Measurements from ENCODE around the gene SEC24C. TPM values are rescaled to one million over a fixed set of nuclear protein-coding genes. Genes with fewer than 3 reads are reported as not detected.

SEC24C gene
- total RNA-seq, 1 experiment from 2014 or later: 325 TPM

DNA sequence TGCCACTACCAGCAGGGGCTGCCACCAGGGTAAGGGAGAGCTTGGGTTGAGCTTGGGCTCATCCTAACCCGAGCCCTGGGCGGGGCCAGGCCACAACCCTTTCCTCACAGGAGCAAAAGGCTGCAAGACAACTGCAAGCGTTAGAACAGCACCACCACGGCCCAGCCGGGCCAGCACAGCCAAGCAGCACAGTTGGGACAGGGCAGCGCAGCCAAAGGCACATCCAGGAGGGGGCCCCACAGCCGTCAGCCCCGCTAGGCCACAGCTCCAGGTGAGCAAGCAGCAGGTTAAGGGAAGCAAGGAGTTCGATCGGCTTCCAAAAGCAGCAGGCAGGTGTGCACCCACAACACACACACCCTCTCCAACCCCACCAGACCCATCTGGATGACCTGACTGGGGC lies 74.2 kb downstream of the SEC24C start:
- CTCF ChIA-PET: interaction anchor here (2.2 to 3.2 kb wide), 2 partner anchors 10 to 61 kb away, joined by 16 to 32 read pairs; no protein-coding TSS in a partner anchor
- POLR2A ChIA-PET (ENCODE audit: unreplicated experiment): interaction anchor here (0.6 to 0.7 kb wide), 2 partner anchors 18 to 41 kb away, joined by 3 to 4 read pairs; no protein-coding TSS in a partner anchor
- H3K4me1 ChIP-seq (ENCODE audit: insufficient read depth, low read length): peaks cover 22% of the 10 kb centered on the region
- intact Hi-C loops (cut with micrococcal nuclease): loop anchor here (2.0 kb wide), 2 partner anchors 30 to 60 kb away; no protein-coding TSS in a partner anchor
- H3K27me3 ChIP-seq (ENCODE audit: low read length): no peaks in the 10 kb centered on the region
- BruUV-seq (replicated peaks): no TSS peak
- peaks cover 3% of the 10 kb centered on the region; the same call in 1 of the 2 replicates for H4K20me1 ChIP-seq (ENCODE audit: low read length)
- ATAC-seq: no peak
- H3K9me2 ChIP-seq (replicated peaks; ENCODE audit: low read length): no peaks in the 10 kb centered on the region
- TF ChIP-seq, protein P1, sequence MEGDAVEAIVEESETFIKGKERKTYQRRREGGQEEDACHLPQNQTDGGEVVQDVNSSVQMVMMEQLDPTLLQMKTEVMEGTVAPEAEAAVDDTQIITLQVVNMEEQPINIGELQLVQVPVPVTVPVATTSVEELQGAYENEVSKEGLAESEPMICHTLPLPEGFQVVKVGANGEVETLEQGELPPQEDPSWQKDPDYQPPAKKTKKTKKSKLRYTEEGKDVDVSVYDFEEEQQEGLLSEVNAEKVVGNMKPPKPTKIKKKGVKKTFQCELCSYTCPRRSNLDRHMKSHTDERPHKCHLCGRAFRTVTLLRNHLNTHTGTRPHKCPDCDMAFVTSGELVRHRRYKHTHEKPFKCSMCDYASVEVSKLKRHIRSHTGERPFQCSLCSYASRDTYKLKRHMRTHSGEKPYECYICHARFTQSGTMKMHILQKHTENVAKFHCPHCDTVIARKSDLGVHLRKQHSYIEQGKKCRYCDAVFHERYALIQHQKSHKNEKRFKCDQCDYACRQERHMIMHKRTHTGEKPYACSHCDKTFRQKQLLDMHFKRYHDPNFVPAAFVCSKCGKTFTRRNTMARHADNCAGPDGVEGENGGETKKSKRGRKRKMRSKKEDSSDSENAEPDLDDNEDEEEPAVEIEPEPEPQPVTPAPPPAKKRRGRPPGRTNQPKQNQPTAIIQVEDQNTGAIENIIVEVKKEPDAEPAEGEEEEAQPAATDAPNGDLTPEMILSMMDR (conservative IDR thresholded peaks at IDR 0.05; ENCODE audit: low read depth, low read length): peak; percentile 51
- TF ChIP-seq EZH2phosphoT487 (IDR thresholded peaks at IDR 0.05; ENCODE audit: borderline replicate concordance, low read length): no peak
- peaks cover 54% of the 10 kb centered on the region for H3K36me3 ChIP-seq (ENCODE audit: low read depth, low read length)
- no peak for DNase-seq
- H3K4me2 ChIP-seq (ENCODE audit: low read length): no peak overlapping the region
- no peaks in the 10 kb centered on the region for H3K9me3 ChIP-seq (ENCODE audit: low read length)
- H3K4me3 ChIP-seq (ENCODE audit: low read length): no peak overlapping the region
- no peak overlapping the region for H2AFZ ChIP-seq (ENCODE audit: low read length)
- H3K79me2 ChIP-seq (ENCODE audit: low read length): no peaks in the 10 kb centered on the region
- no peak overlapping the region for H3K27ac ChIP-seq (ENCODE audit: low read length)
- no peak overlapping the region for H3K9ac ChIP-seq (ENCODE audit: low read length)
- peaks cover 2% of the 10 kb centered on the region for H3F3A ChIP-seq (ENCODE audit: low read length, unreplicated experiment)

DNA sequence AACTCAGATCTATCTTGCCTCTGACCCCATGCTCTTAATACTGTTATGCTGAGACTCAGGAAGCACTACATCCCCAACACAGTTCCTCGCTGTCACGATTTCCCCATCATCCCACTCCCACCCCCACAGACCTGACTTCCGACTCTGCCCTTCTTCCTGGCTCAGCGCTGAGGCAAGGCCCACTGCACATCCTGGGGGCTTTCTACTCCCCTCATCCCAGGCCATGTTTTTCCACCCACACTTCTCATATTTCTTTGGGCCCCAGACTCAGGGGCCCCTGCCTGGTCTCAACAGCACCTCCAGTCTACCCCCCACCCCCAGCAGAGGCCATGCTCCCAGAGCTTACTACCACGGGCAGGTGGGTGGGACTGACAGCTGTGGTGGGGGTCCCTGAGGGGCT lies 74.9 kb downstream of the SEC24C start:
- POLR2A ChIA-PET (ENCODE audit: unreplicated experiment): interaction anchor here (0.5 to 1.1 kb wide), 4 partner anchors 31 to 185 kb away, joined by 4 to 5 read pairs (median 4); no protein-coding TSS in a partner anchor
- ATAC-seq: no peak

More for the DNA sequence above, 74.9 kb downstream of the SEC24C start:
- Histone ChIP-seq H3K9me3 (ENCODE audit: low read length) (no peaks in the 10 kb centered on the region), H2AFZ (ENCODE audit: low read length) (peak overlapping the region; percentile 22; the same call in 1 of the 2 replicates), H3K4me1 (ENCODE audit: insufficient read depth, low read length) (peaks cover 22% of the 10 kb centered on the region), H3K9me2 (replicated peaks; ENCODE audit: low read length) (no peaks in the 10 kb centered on the region), H3K79me2 (ENCODE audit: low read length) (no peaks in the 10 kb centered on the region), H3K36me3 (ENCODE audit: low read depth, low read length) (peaks cover 55% of the 10 kb centered on the region), H3K4me3 (ENCODE audit: low read length) (no peak overlapping the region; the same call in 1 of the 2 replicates), H3K27ac (ENCODE audit: low read length) (peak overlapping the region; percentile 66), H3K27me3 (ENCODE audit: low read length) (no peaks in the 10 kb centered on the region), H3K9ac (ENCODE audit: low read length) (no peak overlapping the region), H4K20me1 (ENCODE audit: low read length) (peaks cover 3% of the 10 kb centered on the region; the same call in 1 of the 2 replicates), H3K4me2 (ENCODE audit: low read length) (peak overlapping the region; percentile 74), H3F3A (ENCODE audit: low read length, unreplicated experiment) (no peaks in the 10 kb centered on the region)
- TF ChIP-seq, protein P1 (conservative IDR thresholded peaks at IDR 0.05; ENCODE audit: low read depth, low read length): no peak
- TF ChIP-seq EZH2phosphoT487 (IDR thresholded peaks at IDR 0.05; ENCODE audit: borderline replicate concordance, low read length): no peak
- TF ChIP-seq EZH2 (IDR thresholded peaks at IDR 0.05; ENCODE audit: low read length, unreplicated experiment): no peak
- BruUV-seq (replicated peaks): no TSS peak
- no peak for DNase-seq
- intact Hi-C loops (cut with micrococcal nuclease): loop anchor here (2.0 kb wide), 2 partner anchors 30 to 60 kb away; no protein-coding TSS in a partner anchor
- CTCF ChIA-PET: interaction anchor here (1.0 to 3.2 kb wide), 12 partner anchors 9 to 122 kb away, joined by 3 to 32 read pairs (median 8); partner anchors contain the start of gene CHCHD1

All from PC-3 (cell line).